ENCODE results near the gene WDFY2. TPM values are rescaled to one million over a fixed set of nuclear protein-coding genes. Genes with fewer than 3 reads are reported as not detected.

The WDFY2 gene
- total RNA-seq, 6 donors from 2014 or later = 13.4 to 34.0 (median 18.8) TPM

DNA sequence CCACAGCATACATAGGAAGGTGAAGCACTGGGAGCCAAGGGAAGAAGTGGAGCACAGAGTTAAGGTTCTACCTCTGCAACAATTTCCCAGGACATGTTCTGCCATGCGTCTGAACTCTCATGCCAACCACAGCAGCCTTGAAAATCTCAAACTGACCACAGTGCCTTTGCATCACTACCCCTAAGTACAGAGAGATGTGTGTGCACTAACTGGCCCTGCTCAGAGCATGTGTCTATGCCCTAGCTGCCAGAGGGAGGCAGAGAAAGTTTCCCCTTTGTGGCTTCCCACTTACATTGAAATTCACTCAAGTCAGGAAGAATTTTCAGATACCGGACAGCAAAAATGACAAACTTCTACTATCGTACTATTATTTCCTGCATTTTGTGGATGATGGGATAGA lies 26.8 kb upstream of the WDFY2 start:
- Histone ChIP-seq H3K27me3 (no peaks in the 10 kb centered on the region), H3K36me3 (no peaks in the 10 kb centered on the region), H3K9me3 (no peaks in the 10 kb centered on the region), H3K4me3 (no peak overlapping the region), H3K4me1 (peaks cover 0 to 11% (median 0%) of the 10 kb centered on the region in 4 donors), H3K27ac (peak overlapping the region in 1 of 4 donors; percentile 36)
- 74 to 76% methylated on average over 3 of the region's 3 CpGs for WGBS, 2 donors
- DNase-seq (no peak), ATAC-seq (ENCODE audit: low FRiP score in 2 of 2) (peak in 1 of 2 donors; percentile 28)
- TF ChIP-seq POLR2AphosphoS5 (IDR thresholded peaks at IDR 0.05) (no peak), EP300 (IDR thresholded peaks at IDR 0.05) (no peak), CTCF (IDR thresholded peaks at IDR 0.05) (no peak), POLR2A (IDR thresholded peaks at IDR 0.05) (no peak)

DNA sequence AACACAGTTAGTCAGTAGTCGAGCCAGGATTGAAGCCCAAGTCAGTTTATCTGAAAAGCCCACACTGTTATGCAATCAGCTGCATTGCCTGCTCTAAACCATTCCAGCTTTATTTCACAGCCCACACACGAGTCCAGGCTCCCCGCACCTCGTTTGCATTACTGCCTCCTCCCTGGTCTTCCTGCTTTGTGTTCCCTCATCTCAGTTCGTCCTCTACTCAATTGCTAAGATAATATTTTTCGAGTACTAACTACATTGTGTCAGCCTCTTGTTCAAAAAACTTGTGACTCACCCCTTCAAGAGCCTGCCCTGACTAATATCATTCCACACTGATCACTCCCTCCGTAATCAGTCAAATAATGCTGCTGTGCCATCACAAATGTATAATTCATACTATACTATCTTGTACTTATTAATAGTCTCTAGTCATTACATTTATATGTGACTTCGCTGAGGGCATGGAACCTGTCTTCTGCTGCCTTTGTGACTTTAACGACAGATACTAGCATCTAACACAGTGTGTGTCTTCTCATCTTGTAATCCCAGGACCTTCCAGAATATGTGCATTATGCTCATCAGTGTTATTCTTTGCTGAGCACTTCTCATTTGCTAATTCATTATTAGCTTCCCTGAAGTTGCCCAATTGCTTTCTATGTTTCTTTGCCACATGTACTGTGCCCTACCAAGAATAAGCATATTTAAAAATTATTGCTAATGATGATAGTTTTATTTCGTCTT lies 26.2 kb upstream of the WDFY2 start:
- ATAC-seq (ENCODE audit: low FRiP score in 2 of 2) (peak; percentile 71 to 82), DNase-seq (no peak)
- no peaks in the 10 kb centered on the region for H3K36me3 ChIP-seq
- no peaks in the 10 kb centered on the region for H3K9me3 ChIP-seq
- no peak overlapping the region for H3K4me3 ChIP-seq
- TF ChIP-seq EP300 (IDR thresholded peaks at IDR 0.05) = no peak
- no peak for TF ChIP-seq POLR2AphosphoS5 (IDR thresholded peaks at IDR 0.05)
- peak overlapping the region in 1 of 4 donors; percentile 36 for H3K27ac ChIP-seq
- WGBS, 2 donors = 50 to 55% methylated on average over 10 of the region's 10 CpGs
- peaks cover 0 to 11% (median 0%) of the 10 kb centered on the region in 4 donors for H3K4me1 ChIP-seq
- H3K27me3 ChIP-seq = no peaks in the 10 kb centered on the region

DNA sequence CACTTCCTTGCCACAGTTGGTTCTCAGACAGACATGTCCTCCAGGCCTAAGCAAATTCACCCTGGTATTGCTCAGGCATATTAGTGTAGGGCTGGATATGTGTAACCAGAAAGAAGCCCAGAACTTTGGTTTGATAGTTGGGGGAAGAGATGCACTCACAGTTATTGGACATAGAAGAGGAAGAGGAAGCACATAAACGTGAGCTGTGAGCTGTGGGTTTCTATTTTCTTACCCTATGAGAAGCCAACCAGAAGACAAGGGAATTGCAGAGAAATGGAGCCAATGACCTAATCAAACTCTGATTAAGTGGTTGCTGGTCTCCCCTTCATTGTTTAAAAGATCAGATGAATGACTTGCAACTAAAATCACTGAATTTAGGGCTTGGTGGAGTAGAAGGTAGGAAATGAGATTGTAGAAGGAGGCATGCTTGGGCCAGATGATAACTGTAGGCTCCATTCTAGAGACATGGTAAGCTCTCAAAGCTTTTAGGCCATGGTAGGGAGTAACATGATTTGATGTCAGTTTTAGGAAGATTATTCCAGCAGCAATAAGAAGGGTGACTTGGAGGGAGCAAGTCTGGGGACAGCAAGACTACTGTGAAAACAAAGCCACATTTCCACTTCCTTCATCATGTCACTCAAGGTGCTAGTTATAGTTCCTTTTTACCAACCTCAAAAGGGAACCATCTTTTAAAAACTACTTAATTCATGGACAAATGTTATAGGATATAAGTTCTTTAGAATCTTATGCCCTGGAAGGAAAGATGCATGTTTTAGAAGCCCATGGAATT lies 24.1 kb upstream of the WDFY2 start:
- peaks cover 0 to 19% (median 0%) of the 10 kb centered on the region in 4 donors for H3K4me1 ChIP-seq
- DNase-seq (no peak), ATAC-seq (ENCODE audit: low FRiP score in 2 of 2) (no peak)
- no peaks in the 10 kb centered on the region for H3K9me3 ChIP-seq
- no peaks in the 10 kb centered on the region for H3K27me3 ChIP-seq
- WGBS, 2 donors = 27 to 41% methylated on average over 1 of the region's 1 CpG
- H3K27ac ChIP-seq = no peak overlapping the region
- H3K36me3 ChIP-seq = no peaks in the 10 kb centered on the region
- no peak overlapping the region for H3K4me3 ChIP-seq
- TF ChIP-seq POLR2AphosphoS5 (IDR thresholded peaks at IDR 0.05) = no peak
- no peak for TF ChIP-seq CTCF (IDR thresholded peaks at IDR 0.05)
- TF ChIP-seq POLR2A (IDR thresholded peaks at IDR 0.05) = no peak
- TF ChIP-seq EP300 (IDR thresholded peaks at IDR 0.05) = no peak

- Histone ChIP-seq H3K4me3 (no peak overlapping the region), H3K27me3 (no peaks in the 10 kb centered on the region), H3K27ac (no peak overlapping the region), H3K9me3 (peaks cover 0 to 1% (median 0%) of the 10 kb centered on the region in 4 donors), H3K4me1 (peaks cover 0 to 18% (median 0%) of the 10 kb centered on the region in 4 donors), H3K36me3 (no peaks in the 10 kb centered on the region)
- TF ChIP-seq POLR2AphosphoS5 (IDR thresholded peaks at IDR 0.05) (no peak), CTCF (IDR thresholded peaks at IDR 0.05) (no peak), EP300 (IDR thresholded peaks at IDR 0.05) (no peak), POLR2A (IDR thresholded peaks at IDR 0.05) (no peak)
- 62 to 75% methylated on average over 9 of the region's 9 CpGs for WGBS, 2 donors
- ATAC-seq (ENCODE audit: low FRiP score in 2 of 2) (peak in 1 of 2 donors; percentile 57), DNase-seq (peak in 1 of 2 donors; percentile 26)
These were observed 22.1 kb upstream of the WDFY2 start for GRCh38 chr13:51562011-51562671.

DNA sequence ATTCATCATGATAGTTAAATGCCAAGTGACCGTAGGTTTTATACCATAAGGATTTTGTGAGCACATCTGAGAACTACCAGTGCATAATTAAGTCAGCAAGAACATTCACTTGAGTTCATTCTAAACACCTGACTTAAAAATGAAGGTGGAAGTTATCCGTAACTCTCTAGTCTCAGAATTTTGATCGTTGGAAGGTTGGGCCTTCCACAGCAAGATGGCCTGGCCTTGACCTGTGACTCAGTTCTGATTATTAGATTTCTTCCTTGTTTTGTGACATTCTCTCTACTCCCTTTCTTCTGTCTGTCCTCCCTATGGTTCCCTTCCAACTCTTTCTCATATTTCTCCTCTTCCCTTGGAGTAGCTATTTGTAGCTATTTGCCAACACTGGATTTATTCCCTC lies 20.0 kb upstream of the WDFY2 start:
- peaks cover 0 to 4% (median 0%) of the 10 kb centered on the region in 4 donors for H3K9me3 ChIP-seq
- peaks cover 0 to 8% (median 0%) of the 10 kb centered on the region in 4 donors for H3K4me1 ChIP-seq
- H3K27me3 ChIP-seq = no peaks in the 10 kb centered on the region
- DNase-seq (no peak), ATAC-seq (ENCODE audit: low FRiP score in 2 of 2) (no peak)
- TF ChIP-seq POLR2AphosphoS5 (IDR thresholded peaks at IDR 0.05) = no peak
- no peak for TF ChIP-seq CTCF (IDR thresholded peaks at IDR 0.05)
- TF ChIP-seq POLR2A (IDR thresholded peaks at IDR 0.05) = no peak
- TF ChIP-seq EP300 (IDR thresholded peaks at IDR 0.05) = no peak
- no peaks in the 10 kb centered on the region for H3K36me3 ChIP-seq
- H3K27ac ChIP-seq = peak overlapping the region in 1 of 4 donors; percentile 5
- WGBS, 2 donors = 73 to 85% methylated on average over 3 of the region's 3 CpGs
- H3K4me3 ChIP-seq = no peak overlapping the region

Measured in upper lobe of left lung (tissue), 6 donors.